Bronchial epithelial cell (primary cell): ENCODE results near the gene ALOX5. TPM values are rescaled to one million over a fixed set of nuclear protein-coding genes. Genes with fewer than 3 reads are reported as not detected.

Source experiments
- DNase-seq: peaks from one replicate; pipeline ENCODE4 v3.0.0-alpha.2; 2010; ENCODE audit warnings: low read depth
- FAIRE-seq: peaks from 2 replicates; lab custom pipeline; 2011; peaks lifted over from hg19 to GRCh38; lab: Jason Lieb, UNC
- H3K27me3 ChIP-seq: 2 replicates; pipeline ENCODE4 v1.5.1; 2011; ENCODE audit warnings: low read length; ENCODE audit not compliant: control insufficient read depth, insufficient read depth
- H3K36me3 ChIP-seq: 2 replicates; pipeline ENCODE4 v1.5.1; 2011; ENCODE audit warnings: low read length; ENCODE audit not compliant: control insufficient read depth, insufficient read depth
- H3K4me3 ChIP-seq: 2 replicates; pipeline ENCODE4 v1.5.1; 2011; ENCODE audit warnings: mild to moderate bottlenecking, low read depth, low read length, control low read depth
- CTCF ChIP-seq: IDR thresholded peaks from 2 replicates; pipeline ENCODE4 v1.5.1; 2011; ENCODE audit warnings: mild to moderate bottlenecking, moderate library complexity, low read length, control low read depth, inconsistent platforms; ENCODE audit not compliant: insufficient read depth, severe bottlenecking
- total RNA-seq: library from RNA; depleted of rRNA; stranded (reverse); fragments of >200 nt; gene quantifications from 2 replicates; pipeline ENCODE4 v1.2.1, GENCODE V29; 2014

Gene ALOX5
- total RNA-seq, 1 donor from 2014 or later, result 0.26 TPM

DNA sequence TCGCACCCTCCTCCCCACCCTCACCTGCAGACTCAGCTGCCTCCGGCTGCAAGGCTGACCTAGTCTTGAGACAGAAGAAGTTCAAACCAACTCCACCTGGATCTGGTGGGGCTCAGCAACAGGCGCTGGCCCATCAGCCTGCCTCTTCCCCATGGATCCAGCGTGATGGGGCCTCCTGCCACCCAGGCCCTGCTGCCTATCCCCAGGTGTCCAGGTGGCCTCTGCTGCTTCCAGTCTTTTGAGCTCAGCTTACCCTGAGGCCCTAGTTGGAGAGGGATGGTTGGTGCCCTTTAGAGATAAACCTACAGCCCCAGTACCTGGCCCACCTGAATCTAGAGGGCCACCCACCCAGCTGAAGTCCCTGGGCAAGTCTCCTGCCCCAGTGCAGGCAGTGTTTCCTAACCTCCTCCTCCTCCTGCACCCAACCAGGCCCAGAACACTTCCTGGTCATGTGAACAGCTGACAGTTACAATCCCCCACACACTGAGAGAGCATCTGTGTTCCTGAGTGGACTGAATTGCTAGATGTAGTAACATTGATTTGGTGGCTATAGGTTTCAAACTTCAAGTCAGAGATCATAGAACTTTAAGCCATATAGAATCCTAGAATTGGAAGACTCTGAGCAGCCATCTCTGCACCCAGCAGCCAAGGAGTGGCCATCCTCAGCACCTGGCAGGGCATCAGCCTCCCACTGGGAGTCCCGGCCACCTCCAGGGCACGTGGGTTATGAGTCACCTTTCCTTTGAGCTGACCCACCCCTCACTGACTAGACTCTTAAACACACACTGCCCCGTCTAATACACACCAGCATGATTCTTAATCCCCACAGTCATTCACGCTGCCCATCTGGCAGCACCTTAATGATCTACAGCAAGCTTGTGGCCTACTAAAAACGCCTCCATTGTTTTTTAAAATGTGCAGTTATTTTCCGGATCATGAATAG lies 51.9 kb downstream of the ALOX5 start:
- no peak for TF ChIP-seq CTCF
- Histone ChIP-seq H3K4me3 (no peak overlapping the region), H3K36me3 (no peaks in the 10 kb centered on the region), H3K27me3 (peaks cover 15% of the 10 kb centered on the region)
- DNase-seq (peak; percentile 34), FAIRE-seq (no peak)

DNA sequence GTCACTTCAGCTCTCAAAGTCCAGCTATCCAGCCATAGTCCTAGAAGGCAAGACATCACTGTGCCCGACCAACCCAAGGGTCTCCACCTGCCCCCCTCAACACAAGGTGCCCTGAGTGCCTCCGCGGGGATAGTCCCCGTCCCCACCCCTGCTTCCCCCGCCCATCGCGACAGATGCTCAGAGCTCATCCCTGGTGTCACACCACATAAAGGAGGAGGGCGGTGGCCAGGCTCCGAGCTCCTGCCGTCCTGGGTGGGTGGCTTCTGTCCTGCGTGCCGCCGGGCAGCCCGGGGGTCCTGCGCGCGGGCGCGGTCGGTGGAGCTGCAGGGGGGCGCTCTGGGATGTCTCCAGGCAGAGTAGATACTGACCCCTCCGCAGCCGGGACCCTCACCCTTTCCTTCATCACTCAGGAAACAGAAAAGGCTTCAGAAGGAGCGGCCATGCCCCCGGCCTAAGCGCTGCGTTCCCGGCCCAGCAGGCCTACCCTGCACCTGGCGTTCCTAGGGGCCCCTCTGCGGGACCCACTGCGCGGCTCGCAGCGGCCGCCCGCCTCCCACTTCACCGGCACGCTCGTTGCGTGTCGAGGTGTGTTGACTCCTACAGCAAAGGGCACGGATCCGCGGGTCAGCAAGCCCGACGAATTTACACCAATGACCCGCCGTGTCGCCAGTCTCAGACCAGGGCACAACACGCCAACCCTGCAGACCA lies 53.4 kb downstream of the ALOX5 start:
- no peaks in the 10 kb centered on the region for H3K36me3 ChIP-seq
- no peak overlapping the region for H3K4me3 ChIP-seq
- no peak for TF ChIP-seq CTCF
- peaks cover 11% of the 10 kb centered on the region for H3K27me3 ChIP-seq
- DNase-seq, result no peak
- FAIRE-seq, result no peak

DNA sequence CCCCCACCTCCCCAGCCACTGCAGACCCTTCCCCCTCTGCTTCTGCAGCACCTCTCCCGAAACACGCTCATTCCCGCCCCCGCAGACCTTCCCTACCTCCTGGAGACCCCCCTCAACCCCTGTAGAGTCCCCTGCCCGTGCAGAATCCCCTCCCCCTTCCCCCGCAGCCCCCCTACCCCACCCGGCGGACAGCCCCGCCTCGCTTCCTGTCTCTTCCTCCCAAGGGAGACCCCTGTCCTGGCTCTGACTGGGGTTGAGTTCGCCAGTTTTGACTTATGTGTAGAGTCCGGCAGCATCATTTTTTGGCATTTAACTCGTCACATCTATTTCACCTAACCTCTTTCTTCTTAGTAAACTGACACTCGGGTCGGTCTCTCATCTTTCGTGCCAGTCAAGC lies 54.0 kb downstream of the ALOX5 start:
- no peaks in the 10 kb centered on the region for H3K36me3 ChIP-seq
- no peak overlapping the region for H3K4me3 ChIP-seq
- FAIRE-seq (no peak), DNase-seq (no peak)
- peaks cover 11% of the 10 kb centered on the region for H3K27me3 ChIP-seq
- TF ChIP-seq CTCF, result no peak

DNA sequence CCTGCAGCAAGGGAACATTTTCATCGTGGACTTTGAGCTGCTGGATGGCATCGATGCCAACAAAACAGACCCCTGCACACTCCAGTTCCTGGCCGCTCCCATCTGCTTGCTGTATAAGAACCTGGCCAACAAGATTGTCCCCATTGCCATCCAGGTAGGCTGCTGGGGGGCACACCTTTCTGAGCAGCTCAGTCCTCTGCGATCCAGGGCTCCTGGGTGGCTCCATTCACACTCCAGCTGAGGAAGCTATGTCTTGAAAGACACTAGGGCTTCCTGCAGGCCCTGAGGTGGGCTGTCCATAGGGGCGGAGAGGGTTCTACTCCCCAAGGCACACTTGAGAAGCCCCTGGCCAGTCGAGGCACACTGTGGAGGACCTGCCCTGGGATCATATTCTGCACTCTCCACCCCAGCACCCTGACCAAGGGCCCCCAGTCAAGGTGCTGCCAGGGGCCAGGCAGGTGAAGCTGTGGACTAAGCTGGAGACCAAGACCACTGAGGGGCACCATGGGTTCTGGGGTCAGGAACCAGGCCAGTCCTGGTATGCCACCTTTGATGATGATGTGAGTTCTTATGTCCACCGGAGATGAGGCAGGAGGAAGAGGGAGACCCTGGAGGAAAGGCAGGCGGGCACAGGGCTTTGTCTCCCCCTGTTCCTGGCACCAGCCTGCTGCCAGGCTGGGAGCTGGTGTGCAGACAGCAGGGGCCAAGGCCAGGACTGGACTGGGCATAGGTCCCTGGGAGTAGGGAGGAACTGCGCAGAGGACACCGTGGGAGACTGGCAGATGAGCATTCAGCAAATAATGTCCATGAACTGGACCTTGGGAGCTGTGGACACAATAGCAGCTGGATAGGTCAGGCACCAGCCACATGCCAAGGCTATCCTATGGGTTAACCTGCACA lies 54.8 kb downstream of the ALOX5 start:
- FAIRE-seq (no peak), DNase-seq (no peak)
- TF ChIP-seq CTCF, result no peak
- Histone ChIP-seq H3K4me3 (no peak overlapping the region), H3K36me3 (no peaks in the 10 kb centered on the region), H3K27me3 (peaks cover 11% of the 10 kb centered on the region)

GRCh38 chr10:45429790-45430189 lies 55.8 kb downstream of the ALOX5 start:
- DNase-seq, result no peak
- no peaks in the 10 kb centered on the region for H3K36me3 ChIP-seq
- peaks cover 11% of the 10 kb centered on the region for H3K27me3 ChIP-seq
- FAIRE-seq, result no peak
- H3K4me3 ChIP-seq, result no peak overlapping the region
- TF ChIP-seq CTCF, result no peak
